HL-60 (cell line): ENCODE data around the gene ARMH1.

Experiments used
- GABPA ChIP-seq: IDR thresholded peaks from 2 replicates; pipeline ENCODE4 v1.6.1; 2012; ENCODE audit warnings: low read depth
- POLR2AphosphoS5 ChIP-seq: IDR thresholded peaks from 2 replicates; pipeline ENCODE4 v1.6.1; 2012; ENCODE audit warnings: low read depth
- SPI1 ChIP-seq: IDR thresholded peaks from 2 replicates; pipeline ENCODE4 v1.6.1; 2012; ENCODE audit warnings: low read depth, mild to moderate bottlenecking, borderline replicate concordance
- TF ChIP-seq, protein P1 (sequence below): IDR thresholded peaks from one replicate; pipeline ENCODE4 v1.5.1; 2011; ENCODE audit warnings: low read length, control low read depth, inconsistent platforms; ENCODE audit not compliant: insufficient read depth
- TF ChIP-seq, protein P2 (sequence below): IDR thresholded peaks from 2 replicates; pipeline ENCODE4 v1.6.1; 2012; ENCODE audit warnings: low read depth; ENCODE audit not compliant: insufficient replicate concordance

GRCh38 chr1:44681905-44682882 lies 7.7 kb downstream of the ARMH1 start:
- TF ChIP-seq, protein P1, sequence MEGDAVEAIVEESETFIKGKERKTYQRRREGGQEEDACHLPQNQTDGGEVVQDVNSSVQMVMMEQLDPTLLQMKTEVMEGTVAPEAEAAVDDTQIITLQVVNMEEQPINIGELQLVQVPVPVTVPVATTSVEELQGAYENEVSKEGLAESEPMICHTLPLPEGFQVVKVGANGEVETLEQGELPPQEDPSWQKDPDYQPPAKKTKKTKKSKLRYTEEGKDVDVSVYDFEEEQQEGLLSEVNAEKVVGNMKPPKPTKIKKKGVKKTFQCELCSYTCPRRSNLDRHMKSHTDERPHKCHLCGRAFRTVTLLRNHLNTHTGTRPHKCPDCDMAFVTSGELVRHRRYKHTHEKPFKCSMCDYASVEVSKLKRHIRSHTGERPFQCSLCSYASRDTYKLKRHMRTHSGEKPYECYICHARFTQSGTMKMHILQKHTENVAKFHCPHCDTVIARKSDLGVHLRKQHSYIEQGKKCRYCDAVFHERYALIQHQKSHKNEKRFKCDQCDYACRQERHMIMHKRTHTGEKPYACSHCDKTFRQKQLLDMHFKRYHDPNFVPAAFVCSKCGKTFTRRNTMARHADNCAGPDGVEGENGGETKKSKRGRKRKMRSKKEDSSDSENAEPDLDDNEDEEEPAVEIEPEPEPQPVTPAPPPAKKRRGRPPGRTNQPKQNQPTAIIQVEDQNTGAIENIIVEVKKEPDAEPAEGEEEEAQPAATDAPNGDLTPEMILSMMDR: no peak
- TF ChIP-seq POLR2AphosphoS5 (no peak), SPI1 (no peak), GABPA (no peak)
- TF ChIP-seq, protein P2, sequence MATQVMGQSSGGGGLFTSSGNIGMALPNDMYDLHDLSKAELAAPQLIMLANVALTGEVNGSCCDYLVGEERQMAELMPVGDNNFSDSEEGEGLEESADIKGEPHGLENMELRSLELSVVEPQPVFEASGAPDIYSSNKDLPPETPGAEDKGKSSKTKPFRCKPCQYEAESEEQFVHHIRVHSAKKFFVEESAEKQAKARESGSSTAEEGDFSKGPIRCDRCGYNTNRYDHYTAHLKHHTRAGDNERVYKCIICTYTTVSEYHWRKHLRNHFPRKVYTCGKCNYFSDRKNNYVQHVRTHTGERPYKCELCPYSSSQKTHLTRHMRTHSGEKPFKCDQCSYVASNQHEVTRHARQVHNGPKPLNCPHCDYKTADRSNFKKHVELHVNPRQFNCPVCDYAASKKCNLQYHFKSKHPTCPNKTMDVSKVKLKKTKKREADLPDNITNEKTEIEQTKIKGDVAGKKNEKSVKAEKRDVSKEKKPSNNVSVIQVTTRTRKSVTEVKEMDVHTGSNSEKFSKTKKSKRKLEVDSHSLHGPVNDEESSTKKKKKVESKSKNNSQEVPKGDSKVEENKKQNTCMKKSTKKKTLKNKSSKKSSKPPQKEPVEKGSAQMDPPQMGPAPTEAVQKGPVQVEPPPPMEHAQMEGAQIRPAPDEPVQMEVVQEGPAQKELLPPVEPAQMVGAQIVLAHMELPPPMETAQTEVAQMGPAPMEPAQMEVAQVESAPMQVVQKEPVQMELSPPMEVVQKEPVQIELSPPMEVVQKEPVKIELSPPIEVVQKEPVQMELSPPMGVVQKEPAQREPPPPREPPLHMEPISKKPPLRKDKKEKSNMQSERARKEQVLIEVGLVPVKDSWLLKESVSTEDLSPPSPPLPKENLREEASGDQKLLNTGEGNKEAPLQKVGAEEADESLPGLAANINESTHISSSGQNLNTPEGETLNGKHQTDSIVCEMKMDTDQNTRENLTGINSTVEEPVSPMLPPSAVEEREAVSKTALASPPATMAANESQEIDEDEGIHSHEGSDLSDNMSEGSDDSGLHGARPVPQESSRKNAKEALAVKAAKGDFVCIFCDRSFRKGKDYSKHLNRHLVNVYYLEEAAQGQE: no peak
